WTC11 (cell line): ENCODE results near the gene STRAP. TPM values are rescaled to one million over a fixed set of nuclear protein-coding genes. Genes with fewer than 3 reads are reported as not detected.

ENCODE experiments used
- ATAC-seq: fragments of 200-7000 bp; cut with Tn5 transposase; 2 replicates; pipeline ENCODE4 v1.10.0; 2021; ENCODE audit warnings: mild to moderate bottlenecking, moderate library complexity
- CTCF ChIA-PET: fragments of 300-600 bp; sonication (Branson Sonifier 250); formaldehyde crosslinking; loops from one replicate; lab custom pipeline; 2021; ENCODE audit warnings: antibody characterized with exemption; lab: Charles Lee
- POLR2A ChIA-PET: fragments of 350-600 bp; sonication (Branson Sonifier 250); formaldehyde crosslinking; loops from one replicate; lab custom pipeline; 2021; ENCODE audit warnings: antibody characterized with exemption; lab: Charles Lee
- DNase-seq: peaks from one replicate; pipeline ENCODE4 v3.0.0; 2021; ENCODE audit warnings: low spot score
- H3K27ac Mint-ChIP-seq: 2 replicates; pipeline ENCODE4 v1.8.0; 2021; ENCODE audit warnings: mixed read lengths
- H3K27me3 Mint-ChIP-seq: 2 replicates; pipeline ENCODE4 v1.8.0; 2021; ENCODE audit warnings: low read depth, mild to moderate bottlenecking, moderate library complexity, mixed read lengths
- H3K36me3 Mint-ChIP-seq: 2 replicates; pipeline ENCODE4 v1.8.0; 2021; ENCODE audit warnings: mixed read lengths
- H3K4me1 Mint-ChIP-seq: 2 replicates; pipeline ENCODE4 v1.8.0; 2022; ENCODE audit warnings: mixed read lengths
- H3K4me3 Mint-ChIP-seq: 2 replicates; pipeline ENCODE4 v1.8.0; 2021; ENCODE audit warnings: mild to moderate bottlenecking, moderate library complexity, mixed read lengths
- H3K9me3 Mint-ChIP-seq: 2 replicates; pipeline ENCODE4 v1.8.0; 2021; ENCODE audit warnings: mixed read lengths
- CBFB ChIP-seq: sonication (generic); formaldehyde crosslinking; IDR thresholded peaks from 2 replicates; pipeline ENCODE4 v1.8.1; 2022; ENCODE audit warnings: mild to moderate bottlenecking, low read depth, missing genetic modification reagents
- FOXJ3 ChIP-seq: sonication (generic); formaldehyde crosslinking; IDR thresholded peaks from 2 replicates; pipeline ENCODE4 v1.9.0; 2021; ENCODE audit warnings: missing genetic modification reagents, mild to moderate bottlenecking, borderline replicate concordance
- GABPB1 ChIP-seq: sonication (generic); formaldehyde crosslinking; IDR thresholded peaks from 2 replicates; pipeline ENCODE4 v1.8.1; 2023; ENCODE audit warnings: mild to moderate bottlenecking, missing genetic modification reagents
- GRHL2 ChIP-seq: fragments of 250-450 bp; sonication (Bioruptor Pico); IDR thresholded peaks from 2 replicates; pipeline ENCODE4 v1.8.0; 2022; ENCODE audit warnings: mild to moderate bottlenecking, moderate library complexity; ENCODE audit not compliant: insufficient replicate concordance, severe bottlenecking
- GTF2I ChIP-seq: fragments of 250-450 bp; sonication (Bioruptor Pico); conservative IDR thresholded peaks from 2 replicates; pipeline ENCODE4 v1.4.0; 2021; ENCODE audit warnings: mild to moderate bottlenecking
- HMGA2 ChIP-seq: fragments of 250-450 bp; sonication (Bioruptor Pico); IDR thresholded peaks from 2 replicates; pipeline ENCODE4 v1.4.0; 2021; ENCODE audit warnings: mild to moderate bottlenecking, moderate library complexity
- MYBL2 ChIP-seq: sonication (generic); formaldehyde crosslinking; IDR thresholded peaks from 2 replicates; pipeline ENCODE4 v1.8.1; 2023; ENCODE audit warnings: mild to moderate bottlenecking, moderate library complexity, missing genetic modification reagents
- NR1H2 ChIP-seq: sonication (generic); formaldehyde crosslinking; IDR thresholded peaks from 2 replicates; pipeline ENCODE4 v1.9.0; 2021; ENCODE audit warnings: mild to moderate bottlenecking, moderate library complexity, missing genetic modification reagents
- PRRX2 ChIP-seq: fragments of 250-450 bp; sonication (Bioruptor Pico); IDR thresholded peaks from 2 replicates; pipeline ENCODE4 v1.8.0; 2021; ENCODE audit warnings: mild to moderate bottlenecking
- RORB ChIP-seq: fragments of 250-450 bp; sonication (Bioruptor Pico); IDR thresholded peaks from 2 replicates; pipeline ENCODE4 v1.9.0; 2021; ENCODE audit warnings: mild to moderate bottlenecking
- SMAD3 ChIP-seq: sonication (generic); formaldehyde crosslinking; IDR thresholded peaks from 2 replicates; pipeline ENCODE4 v1.8.0; 2022; ENCODE audit warnings: missing genetic modification reagents, mild to moderate bottlenecking, borderline replicate concordance
- SOX15 ChIP-seq: fragments of 250-450 bp; sonication (Bioruptor Pico); IDR thresholded peaks from 2 replicates; pipeline ENCODE4 v1.9.0; 2021; ENCODE audit warnings: mild to moderate bottlenecking
- TCF7 ChIP-seq: sonication (generic); formaldehyde crosslinking; IDR thresholded peaks from 2 replicates; pipeline ENCODE4 v1.8.0; 2022; ENCODE audit warnings: mild to moderate bottlenecking, low read depth, missing genetic modification reagents, moderate library complexity
- TEAD1 ChIP-seq: sonication (generic); formaldehyde crosslinking; IDR thresholded peaks from 2 replicates; pipeline ENCODE4 v1.8.0; 2022; ENCODE audit warnings: mild to moderate bottlenecking, missing genetic modification reagents
- TP53 ChIP-seq: sonication (generic); formaldehyde crosslinking; IDR thresholded peaks from 2 replicates; pipeline ENCODE4 v1.8.1; 2023; ENCODE audit warnings: mild to moderate bottlenecking, missing genetic modification reagents
- ZNF263 ChIP-seq: sonication (generic); formaldehyde crosslinking; IDR thresholded peaks from 2 replicates; pipeline ENCODE4 v1.8.1; 2022; ENCODE audit warnings: low read depth, mild to moderate bottlenecking, moderate library complexity, missing genetic modification reagents
- ZNF423 ChIP-seq: fragments of 250-450 bp; sonication (Bioruptor Pico); IDR thresholded peaks from 2 replicates; pipeline ENCODE4 v2.1.2; 2022; ENCODE audit warnings: mild to moderate bottlenecking, moderate library complexity
- total RNA-seq: library from RNA; stranded (reverse); gene quantifications from 3 replicates; pipeline ENCODE4 v1.2.3, GENCODE V29; 2021
- TF ChIP-seq, protein P1 (sequence below): sonication (generic); formaldehyde crosslinking; IDR thresholded peaks from 2 replicates; pipeline ENCODE4 v1.8.1; 2022; ENCODE audit warnings: low read depth, missing genetic modification reagents, borderline replicate concordance
- TF ChIP-seq, protein P2 (sequence below): sonication (generic); formaldehyde crosslinking; IDR thresholded peaks from 2 replicates; pipeline ENCODE4 v1.8.1; 2022; ENCODE audit warnings: low read depth, mild to moderate bottlenecking, moderate library complexity, missing genetic modification reagents, borderline replicate concordance
- TF ChIP-seq, protein P3 (sequence below): fragments of 250-450 bp; sonication (Bioruptor Pico); IDR thresholded peaks from 2 replicates; pipeline ENCODE4 v2.1.2; 2022; ENCODE audit warnings: mild to moderate bottlenecking, moderate library complexity
- TF ChIP-seq, protein P4 (sequence below): sonication (generic); formaldehyde crosslinking; IDR thresholded peaks from 2 replicates; pipeline ENCODE4 v1.8.1; 2023; ENCODE audit warnings: mild to moderate bottlenecking, missing genetic modification reagents
- TF ChIP-seq, protein P5 (sequence below): fragments of 250-450 bp; sonication (Bioruptor Pico); IDR thresholded peaks from 2 replicates; pipeline ENCODE4 v1.9.0; 2021; ENCODE audit warnings: moderate library complexity, mild to moderate bottlenecking, inconsistent platforms, borderline replicate concordance
- TF ChIP-seq, protein P6 (sequence below): sonication (generic); formaldehyde crosslinking; IDR thresholded peaks from 2 replicates; pipeline ENCODE4 v1.8.0; 2023; ENCODE audit warnings: missing genetic modification reagents
- TF ChIP-seq, protein P7 (sequence below): sonication (generic); formaldehyde crosslinking; IDR thresholded peaks from 2 replicates; pipeline ENCODE4 v1.8.0; 2022; ENCODE audit warnings: mild to moderate bottlenecking, missing genetic modification reagents

Gene STRAP
- total RNA-seq, 1 experiment from 2014 or later, result 221 TPM

DNA sequence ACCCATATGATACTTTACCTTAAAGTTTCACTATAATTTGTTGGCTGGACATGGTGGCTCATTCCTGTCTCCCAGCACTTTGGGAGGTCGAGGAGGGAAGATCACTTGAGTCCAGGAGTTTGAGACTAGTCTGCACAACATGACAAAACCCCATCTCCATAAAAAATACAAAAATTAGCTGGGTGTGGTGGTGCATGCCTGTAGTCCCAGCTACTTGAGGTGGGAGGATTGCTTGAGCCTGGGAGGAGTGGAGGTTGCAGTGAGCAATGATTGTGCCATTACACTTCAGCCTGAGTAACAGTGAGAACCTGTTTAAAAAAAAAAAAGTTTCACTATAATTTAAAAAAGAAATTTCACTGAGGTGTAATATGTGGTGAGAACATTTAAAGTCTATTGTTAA lies 50.1 kb downstream of the STRAP start:
- DNase-seq (no peak), ATAC-seq (no peak)
- H3K36me3 Mint-ChIP-seq, result no peaks in the 10 kb centered on the region
- H3K4me1 Mint-ChIP-seq, result peaks cover 34% of the 10 kb centered on the region
- H3K27ac Mint-ChIP-seq, result no peak overlapping the region
- no peaks in the 10 kb centered on the region for H3K9me3 Mint-ChIP-seq
- ChIA-PET CTCF (no interaction called here), POLR2A (no interaction called here)
- TF ChIP-seq NR1H2 (CRISPR knock-in tag) (no peak), TEAD1 (no peak), MYBL2 (no peak), TCF7 (CRISPR knock-in tag) (no peak), GABPB1 (CRISPR knock-in tag) (no peak), SMAD3 (CRISPR knock-in tag) (no peak), PRRX2 (no peak)
- TF ChIP-seq, protein P1, sequence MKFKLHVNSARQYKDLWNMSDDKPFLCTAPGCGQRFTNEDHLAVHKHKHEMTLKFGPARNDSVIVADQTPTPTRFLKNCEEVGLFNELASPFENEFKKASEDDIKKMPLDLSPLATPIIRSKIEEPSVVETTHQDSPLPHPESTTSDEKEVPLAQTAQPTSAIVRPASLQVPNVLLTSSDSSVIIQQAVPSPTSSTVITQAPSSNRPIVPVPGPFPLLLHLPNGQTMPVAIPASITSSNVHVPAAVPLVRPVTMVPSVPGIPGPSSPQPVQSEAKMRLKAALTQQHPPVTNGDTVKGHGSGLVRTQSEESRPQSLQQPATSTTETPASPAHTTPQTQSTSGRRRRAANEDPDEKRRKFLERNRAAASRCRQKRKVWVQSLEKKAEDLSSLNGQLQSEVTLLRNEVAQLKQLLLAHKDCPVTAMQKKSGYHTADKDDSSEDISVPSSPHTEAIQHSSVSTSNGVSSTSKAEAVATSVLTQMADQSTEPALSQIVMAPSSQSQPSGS (CRISPR knock-in tag), result no peak
- TF ChIP-seq, protein P2, sequence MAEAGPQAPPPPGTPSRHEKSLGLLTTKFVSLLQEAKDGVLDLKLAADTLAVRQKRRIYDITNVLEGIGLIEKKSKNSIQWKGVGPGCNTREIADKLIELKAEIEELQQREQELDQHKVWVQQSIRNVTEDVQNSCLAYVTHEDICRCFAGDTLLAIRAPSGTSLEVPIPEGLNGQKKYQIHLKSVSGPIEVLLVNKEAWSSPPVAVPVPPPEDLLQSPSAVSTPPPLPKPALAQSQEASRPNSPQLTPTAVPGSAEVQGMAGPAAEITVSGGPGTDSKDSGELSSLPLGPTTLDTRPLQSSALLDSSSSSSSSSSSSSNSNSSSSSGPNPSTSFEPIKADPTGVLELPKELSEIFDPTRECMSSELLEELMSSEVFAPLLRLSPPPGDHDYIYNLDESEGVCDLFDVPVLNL (CRISPR knock-in tag), result no peak
- TF ChIP-seq, protein P3, sequence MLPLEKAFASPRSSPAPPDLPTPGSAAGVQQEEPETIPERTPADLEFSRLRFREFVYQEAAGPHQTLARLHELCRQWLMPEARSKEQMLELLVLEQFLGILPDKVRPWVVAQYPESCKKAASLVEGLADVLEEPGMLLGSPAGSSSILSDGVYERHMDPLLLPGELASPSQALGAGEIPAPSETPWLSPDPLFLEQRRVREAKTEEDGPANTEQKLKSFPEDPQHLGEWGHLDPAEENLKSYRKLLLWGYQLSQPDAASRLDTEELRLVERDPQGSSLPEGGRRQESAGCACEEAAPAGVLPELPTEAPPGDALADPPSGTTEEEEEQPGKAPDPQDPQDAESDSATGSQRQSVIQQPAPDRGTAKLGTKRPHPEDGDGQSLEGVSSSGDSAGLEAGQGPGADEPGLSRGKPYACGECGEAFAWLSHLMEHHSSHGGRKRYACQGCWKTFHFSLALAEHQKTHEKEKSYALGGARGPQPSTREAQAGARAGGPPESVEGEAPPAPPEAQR, result no peak
- H3K4me3 Mint-ChIP-seq, result no peak overlapping the region
- H3K27me3 Mint-ChIP-seq, result no peaks in the 10 kb centered on the region

DNA sequence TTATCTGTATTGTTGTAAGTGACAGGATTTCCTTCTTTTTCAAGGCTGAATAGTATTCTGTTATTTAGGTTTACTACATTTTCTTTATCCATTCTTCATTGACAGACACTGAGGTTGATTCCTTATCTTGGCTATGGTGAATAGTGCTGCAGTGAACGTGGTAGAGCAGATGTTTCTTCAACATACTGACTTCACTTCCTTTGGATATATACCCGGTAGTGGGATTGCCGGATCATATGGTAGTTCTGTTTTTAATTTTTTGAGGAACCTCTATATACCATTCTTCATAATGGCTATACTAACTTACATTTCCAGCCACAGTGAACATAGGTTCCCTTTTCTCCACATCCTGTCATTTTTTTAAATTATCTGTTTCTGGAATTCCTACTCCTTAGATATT lies 50.8 kb downstream of the STRAP start:
- no peaks in the 10 kb centered on the region for H3K27me3 Mint-ChIP-seq
- ATAC-seq (no peak), DNase-seq (no peak)
- ChIA-PET POLR2A (no interaction called here), CTCF (no interaction called here)
- no peak overlapping the region for H3K4me3 Mint-ChIP-seq
- no peaks in the 10 kb centered on the region for H3K9me3 Mint-ChIP-seq
- H3K36me3 Mint-ChIP-seq, result no peaks in the 10 kb centered on the region
- H3K4me1 Mint-ChIP-seq, result peaks cover 33% of the 10 kb centered on the region
- H3K27ac Mint-ChIP-seq, result no peak overlapping the region
- TF ChIP-seq, protein P4, sequence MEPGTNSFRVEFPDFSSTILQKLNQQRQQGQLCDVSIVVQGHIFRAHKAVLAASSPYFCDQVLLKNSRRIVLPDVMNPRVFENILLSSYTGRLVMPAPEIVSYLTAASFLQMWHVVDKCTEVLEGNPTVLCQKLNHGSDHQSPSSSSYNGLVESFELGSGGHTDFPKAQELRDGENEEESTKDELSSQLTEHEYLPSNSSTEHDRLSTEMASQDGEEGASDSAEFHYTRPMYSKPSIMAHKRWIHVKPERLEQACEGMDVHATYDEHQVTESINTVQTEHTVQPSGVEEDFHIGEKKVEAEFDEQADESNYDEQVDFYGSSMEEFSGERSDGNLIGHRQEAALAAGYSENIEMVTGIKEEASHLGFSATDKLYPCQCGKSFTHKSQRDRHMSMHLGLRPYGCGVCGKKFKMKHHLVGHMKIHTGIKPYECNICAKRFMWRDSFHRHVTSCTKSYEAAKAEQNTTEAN (CRISPR knock-in tag), result no peak
- TF ChIP-seq CBFB (CRISPR knock-in tag) (no peak), GTF2I (CRISPR knock-in tag) (no peak), GRHL2 (CRISPR knock-in tag) (no peak), TP53 (no peak), MYBL2 (no peak), SOX15 (CRISPR knock-in tag) (no peak), RORB (CRISPR knock-in tag) (no peak), ZNF423 (CRISPR knock-in tag) (no peak), SMAD3 (CRISPR knock-in tag) (no peak), FOXJ3 (CRISPR knock-in tag) (no peak), HMGA2 (CRISPR knock-in tag) (no peak), ZNF263 (CRISPR knock-in tag) (no peak), TEAD1 (no peak)
- TF ChIP-seq, protein P5, sequence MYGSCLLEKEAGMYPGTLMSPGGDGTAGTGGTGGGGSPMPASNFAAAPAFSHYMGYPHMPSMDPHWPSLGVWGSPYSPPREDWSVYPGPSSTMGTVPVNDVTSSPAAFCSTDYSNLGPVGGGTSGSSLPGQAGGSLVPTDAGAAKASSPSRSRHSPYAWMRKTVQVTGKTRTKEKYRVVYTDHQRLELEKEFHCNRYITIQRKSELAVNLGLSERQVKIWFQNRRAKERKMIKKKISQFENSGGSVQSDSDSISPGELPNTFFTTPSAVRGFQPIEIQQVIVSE (CRISPR knock-in tag), result no peak
- TF ChIP-seq, protein P3, result no peak
- TF ChIP-seq, protein P1 (CRISPR knock-in tag), result no peak
- TF ChIP-seq, protein P6, sequence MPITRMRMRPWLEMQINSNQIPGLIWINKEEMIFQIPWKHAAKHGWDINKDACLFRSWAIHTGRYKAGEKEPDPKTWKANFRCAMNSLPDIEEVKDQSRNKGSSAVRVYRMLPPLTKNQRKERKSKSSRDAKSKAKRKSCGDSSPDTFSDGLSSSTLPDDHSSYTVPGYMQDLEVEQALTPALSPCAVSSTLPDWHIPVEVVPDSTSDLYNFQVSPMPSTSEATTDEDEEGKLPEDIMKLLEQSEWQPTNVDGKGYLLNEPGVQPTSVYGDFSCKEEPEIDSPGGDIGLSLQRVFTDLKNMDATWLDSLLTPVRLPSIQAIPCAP (CRISPR knock-in tag), result no peak
- TF ChIP-seq, protein P7, sequence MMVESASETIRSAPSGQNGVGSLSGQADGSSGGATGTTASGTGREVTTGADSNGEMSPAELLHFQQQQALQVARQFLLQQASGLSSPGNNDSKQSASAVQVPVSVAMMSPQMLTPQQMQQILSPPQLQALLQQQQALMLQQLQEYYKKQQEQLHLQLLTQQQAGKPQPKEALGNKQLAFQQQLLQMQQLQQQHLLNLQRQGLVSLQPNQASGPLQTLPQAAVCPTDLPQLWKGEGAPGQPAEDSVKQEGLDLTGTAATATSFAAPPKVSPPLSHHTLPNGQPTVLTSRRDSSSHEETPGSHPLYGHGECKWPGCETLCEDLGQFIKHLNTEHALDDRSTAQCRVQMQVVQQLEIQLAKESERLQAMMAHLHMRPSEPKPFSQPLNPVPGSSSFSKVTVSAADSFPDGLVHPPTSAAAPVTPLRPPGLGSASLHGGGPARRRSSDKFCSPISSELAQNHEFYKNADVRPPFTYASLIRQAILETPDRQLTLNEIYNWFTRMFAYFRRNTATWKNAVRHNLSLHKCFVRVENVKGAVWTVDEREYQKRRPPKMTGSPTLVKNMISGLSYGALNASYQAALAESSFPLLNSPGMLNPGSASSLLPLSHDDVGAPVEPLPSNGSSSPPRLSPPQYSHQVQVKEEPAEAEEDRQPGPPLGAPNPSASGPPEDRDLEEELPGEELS (CRISPR knock-in tag), result no peak
